Gastroesophageal sphincter (tissue), 4 donors: ENCODE data around the gene HIVEP3. TPM values are rescaled to one million over a fixed set of nuclear protein-coding genes. Genes with fewer than 3 reads are reported as not detected.

ENCODE experiments used
- ATAC-seq: fragments of 150-250 bp; one replicate; pipeline ENCODE4 v1.9.1; 2016; ENCODE audit warnings: mild to moderate bottlenecking, moderate library complexity
- H3K27ac ChIP-seq, 4 donors: fragments of 200-600 bp; sonication (generic) in 3 of 4; 1 replicate in 3 of 4; 2 replicates in 1 of 4; pipeline ENCODE4 v1.5.1; 2016 to 2019
- H3K27me3 ChIP-seq: fragments of 200-600 bp; sonication (generic); one replicate; pipeline ENCODE4 v1.5.1; 2019
- H3K36me3 ChIP-seq, 2 donors: fragments of 200-600 bp; sonication (generic); one replicate each; pipeline ENCODE4 v1.5.1; 2019; ENCODE audit warnings: control low read depth in 1 of 2
- H3K4me1 ChIP-seq, 3 donors: fragments of 200-600 bp; sonication (generic); 1 replicate in 2 of 3; 2 replicates in 1 of 3; pipeline ENCODE4 v1.5.1; 2016 to 2019; ENCODE audit warnings: control low read depth in 2 of 3
- H3K4me3 ChIP-seq, 2 donors: fragments of 200-600 bp; sonication (generic); one replicate each; pipeline ENCODE4 v1.5.1; 2019; ENCODE audit warnings: mild to moderate bottlenecking in 1 of 2, moderate library complexity in 1 of 2
- H3K9me3 ChIP-seq, 3 donors: fragments of 200-600 bp; sonication (generic); one replicate each; pipeline ENCODE4 v1.5.1; 2017 to 2019; ENCODE audit warnings: control low read depth in 2 of 3
- EP300 ChIP-seq: sonication (generic); formaldehyde crosslinking; IDR thresholded peaks from one replicate; pipeline ENCODE4 v1.6.1; 2017; ENCODE audit warnings: antibody characterized with exemption, mild to moderate bottlenecking
- POLR2A ChIP-seq, 2 donors: fragments of 450-650 bp; IDR thresholded peaks; one replicate each; pipeline ENCODE4 v1.6.1; 2017; ENCODE audit warnings: antibody characterized with exemption in 2 of 2, mild to moderate bottlenecking in 2 of 2, moderate library complexity in 1 of 2
- POLR2AphosphoS5 ChIP-seq: sonication (generic); formaldehyde crosslinking; IDR thresholded peaks from one replicate; pipeline ENCODE4 v1.6.1; 2017; ENCODE audit warnings: antibody characterized with exemption
- WGBS, 2 donors: methylation state at CpG; one replicate each; pipeline ENCODE4 v1.1.5; 2018; ENCODE audit warnings: low coverage in 1 of 2; 5-methylcytosine and 5-hydroxymethylcytosine counted together
- total RNA-seq, 4 donors: library from RNA; depleted of rRNA; stranded (reverse); fragments of >200 nt; gene quantifications; one replicate each; pipeline ENCODE4 v1.1.0, GENCODE V29; 2016
- TF ChIP-seq, protein P1 (sequence below), 4 experiments: fragments of 200-600 bp in 2 of 4; fragments of 450-650 bp in 2 of 4; sonication (generic) in 1 of 4; IDR thresholded peaks; one replicate each; pipeline ENCODE4 v1.5.1; 2017 to 2019; ENCODE audit warnings: antibody characterized with exemption in 4 of 4, mild to moderate bottlenecking in 2 of 4, moderate library complexity in 2 of 4

HIVEP3 gene
- total RNA-seq, 4 donors from 2014 or later: 1.9 to 3.8 (median 2.8) TPM

DNA sequence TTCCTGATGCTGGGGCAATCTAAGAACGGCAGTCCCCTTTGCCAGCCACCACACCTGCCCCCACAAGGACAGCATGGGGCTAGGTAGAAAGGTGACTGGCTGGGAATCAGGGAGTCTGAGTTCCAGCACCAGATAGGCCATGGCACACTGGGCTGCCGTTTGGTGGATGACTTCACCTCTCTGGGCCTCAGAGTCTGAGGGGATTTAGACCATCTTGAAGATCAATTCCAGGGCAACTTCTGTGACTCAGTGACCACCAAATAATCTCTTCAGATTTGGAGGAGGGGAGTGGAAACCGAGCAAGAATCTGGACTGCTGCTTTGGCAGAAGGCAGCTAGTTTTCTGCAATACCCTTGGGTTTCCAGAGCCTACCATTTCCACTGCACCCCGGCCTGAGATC lies 342.1 kb downstream of the HIVEP3 start:
- no peak for ATAC-seq
- 86% methylated on average over 1 of the region's 4 CpGs; no CpG with 5 or more reads in 1 of the 2 donors for WGBS, 2 donors

DNA sequence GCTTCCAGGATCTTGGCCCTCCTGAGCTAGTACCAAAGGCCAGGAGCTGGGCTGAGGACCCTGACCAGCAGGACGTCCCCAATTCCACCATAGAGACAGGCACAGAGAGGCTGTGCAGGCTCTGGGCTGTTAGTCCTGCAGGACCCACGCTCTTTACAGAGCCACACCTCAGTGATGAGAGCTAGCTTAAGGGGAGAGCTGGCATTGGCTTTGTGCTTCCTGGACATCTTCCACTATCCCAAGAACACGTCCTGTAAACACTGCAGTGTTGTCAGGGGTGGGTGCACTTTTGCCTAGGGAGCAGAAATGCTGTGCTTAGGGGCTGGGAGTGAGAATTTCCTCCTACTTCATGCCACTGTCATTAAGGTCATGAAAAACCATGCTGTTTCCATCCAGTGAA lies 342.5 kb downstream of the HIVEP3 start:
- 0% methylated on average over 1 of the region's 3 CpGs; no CpG with 5 or more reads in 1 of the 2 donors for WGBS, 2 donors
- Histone ChIP-seq H3K36me3 (no peaks in the 10 kb centered on the region), H3K27ac (no peak overlapping the region), H3K9me3 (no peaks in the 10 kb centered on the region), H3K4me3 (no peak overlapping the region), H3K27me3 (no peaks in the 10 kb centered on the region), H3K4me1 (peaks cover 0 to 9% (median 0%) of the 10 kb centered on the region in 3 donors)
- no peak for ATAC-seq
- TF ChIP-seq EP300 (no peak), POLR2AphosphoS5 (no peak), POLR2A (IDR thresholded peaks at IDR 0.05) (no peak)
- TF ChIP-seq, protein P1, sequence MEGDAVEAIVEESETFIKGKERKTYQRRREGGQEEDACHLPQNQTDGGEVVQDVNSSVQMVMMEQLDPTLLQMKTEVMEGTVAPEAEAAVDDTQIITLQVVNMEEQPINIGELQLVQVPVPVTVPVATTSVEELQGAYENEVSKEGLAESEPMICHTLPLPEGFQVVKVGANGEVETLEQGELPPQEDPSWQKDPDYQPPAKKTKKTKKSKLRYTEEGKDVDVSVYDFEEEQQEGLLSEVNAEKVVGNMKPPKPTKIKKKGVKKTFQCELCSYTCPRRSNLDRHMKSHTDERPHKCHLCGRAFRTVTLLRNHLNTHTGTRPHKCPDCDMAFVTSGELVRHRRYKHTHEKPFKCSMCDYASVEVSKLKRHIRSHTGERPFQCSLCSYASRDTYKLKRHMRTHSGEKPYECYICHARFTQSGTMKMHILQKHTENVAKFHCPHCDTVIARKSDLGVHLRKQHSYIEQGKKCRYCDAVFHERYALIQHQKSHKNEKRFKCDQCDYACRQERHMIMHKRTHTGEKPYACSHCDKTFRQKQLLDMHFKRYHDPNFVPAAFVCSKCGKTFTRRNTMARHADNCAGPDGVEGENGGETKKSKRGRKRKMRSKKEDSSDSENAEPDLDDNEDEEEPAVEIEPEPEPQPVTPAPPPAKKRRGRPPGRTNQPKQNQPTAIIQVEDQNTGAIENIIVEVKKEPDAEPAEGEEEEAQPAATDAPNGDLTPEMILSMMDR (IDR thresholded peaks at IDR 0.05): no peak

More for the DNA sequence above, 342.1 kb downstream of the HIVEP3 start:
- no peaks in the 10 kb centered on the region for H3K27me3 ChIP-seq
- no peak overlapping the region for H3K4me3 ChIP-seq
- peaks cover 0 to 9% (median 0%) of the 10 kb centered on the region in 3 donors for H3K4me1 ChIP-seq
- no peaks in the 10 kb centered on the region for H3K36me3 ChIP-seq
- no peak overlapping the region for H3K27ac ChIP-seq
- TF ChIP-seq, protein P1 (IDR thresholded peaks at IDR 0.05): no peak
- TF ChIP-seq POLR2A (IDR thresholded peaks at IDR 0.05) (no peak), POLR2AphosphoS5 (no peak), EP300 (no peak)
- no peaks in the 10 kb centered on the region for H3K9me3 ChIP-seq

DNA sequence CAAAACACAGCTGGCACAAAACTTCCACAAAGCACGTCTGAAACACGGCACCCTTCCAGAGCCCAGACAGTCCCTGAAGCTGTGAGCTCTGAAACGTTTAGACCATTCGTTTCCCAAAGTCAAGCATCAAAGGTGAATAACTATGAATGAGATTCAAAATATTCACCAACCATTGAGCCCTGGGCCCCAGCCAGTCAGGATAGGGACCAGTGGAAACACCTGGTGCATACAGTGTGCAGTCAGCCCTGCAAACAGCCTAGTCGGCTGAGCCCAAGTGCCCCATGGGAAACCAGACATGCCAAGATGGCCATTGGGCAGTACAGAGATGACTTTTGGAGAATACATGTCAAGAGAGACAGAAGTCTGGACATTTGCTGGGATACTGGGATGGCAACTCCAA lies 343.9 kb downstream of the HIVEP3 start:
- peaks cover 0 to 9% (median 0%) of the 10 kb centered on the region in 3 donors for H3K4me1 ChIP-seq
- H3K9me3 ChIP-seq: no peaks in the 10 kb centered on the region
- 29% methylated on average over 4 of the region's 5 CpGs; no CpG with 5 or more reads in 1 of the 2 donors for WGBS, 2 donors
- no peak overlapping the region for H3K27ac ChIP-seq
- no peak for ATAC-seq
- H3K36me3 ChIP-seq: no peaks in the 10 kb centered on the region
- TF ChIP-seq, protein P1 (IDR thresholded peaks at IDR 0.05): no peak
- TF ChIP-seq POLR2A (IDR thresholded peaks at IDR 0.05) (no peak), EP300 (no peak), POLR2AphosphoS5 (no peak)
- H3K4me3 ChIP-seq: no peak overlapping the region
- H3K27me3 ChIP-seq: no peaks in the 10 kb centered on the region

DNA sequence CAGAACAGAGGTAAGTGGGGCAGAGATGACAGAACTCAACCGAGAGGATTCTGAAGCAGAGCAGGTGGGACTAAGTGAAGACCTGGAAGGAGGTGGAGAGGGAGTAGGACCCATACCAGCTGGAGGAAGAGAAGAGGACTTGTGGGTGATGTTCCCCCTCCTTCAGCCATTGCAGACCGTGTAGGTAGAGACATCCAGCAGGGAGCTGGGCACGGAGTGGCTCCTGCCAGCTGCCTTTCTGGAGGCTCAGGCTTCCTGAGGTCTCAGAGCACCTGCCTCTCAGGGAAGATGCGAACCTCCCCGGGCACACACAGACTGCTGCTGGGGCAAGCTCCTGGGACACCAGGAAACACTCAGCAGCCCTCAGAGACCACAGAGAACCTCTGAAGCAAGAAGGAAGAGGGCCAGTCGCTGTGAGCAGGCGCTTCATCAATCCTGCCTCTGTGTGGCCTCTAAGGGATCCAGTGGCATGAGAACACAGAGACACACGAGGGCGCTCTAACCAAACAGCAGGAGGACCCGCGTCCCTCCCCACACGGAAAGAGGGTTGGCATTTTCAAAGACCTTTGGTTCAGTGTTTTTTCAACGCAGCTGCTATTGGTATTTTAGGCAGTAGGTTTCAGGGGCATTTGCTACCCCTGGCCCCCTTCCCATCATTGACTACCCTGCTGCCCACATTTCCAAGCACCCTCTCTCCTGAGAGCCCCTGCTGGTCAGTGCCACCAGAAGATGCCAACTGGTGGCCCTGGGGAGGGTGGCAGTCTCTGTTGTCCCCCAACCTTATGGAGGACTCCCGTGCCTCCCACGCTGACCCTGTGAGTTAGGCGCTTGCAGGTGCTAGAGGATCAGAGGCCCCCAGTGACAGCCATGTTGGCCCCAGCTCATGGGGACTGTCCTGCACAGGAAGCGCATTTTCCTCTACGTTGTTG lies 344.7 kb downstream of the HIVEP3 start:
- no peaks in the 10 kb centered on the region for H3K36me3 ChIP-seq
- H3K27ac ChIP-seq: no peak overlapping the region
- H3K4me1 ChIP-seq: peaks cover 0 to 9% (median 0%) of the 10 kb centered on the region in 3 donors
- TF ChIP-seq POLR2AphosphoS5 (peak; percentile 14), EP300 (no peak)
- TF ChIP-seq, protein P1 (IDR thresholded peaks at IDR 0.05): peak in 3 of 4 experiments; percentile 77 to 86 (median 81)
- no peak overlapping the region for H3K4me3 ChIP-seq
- WGBS, 2 donors: 30 to 40% methylated on average over 2 to 3 of the region's 18 CpGs
- no peaks in the 10 kb centered on the region for H3K27me3 ChIP-seq
- no peaks in the 10 kb centered on the region for H3K9me3 ChIP-seq
- ATAC-seq: peak; percentile 65
